ENCODE results near the gene ZSCAN2. TPM values are rescaled to one million over a fixed set of nuclear protein-coding genes. Genes with fewer than 3 reads are reported as not detected.

The ZSCAN2 gene
- total and polyA plus RNA-seq, 2 donors from 2014 or later: 10.3 to 11.4 TPM

- intact Hi-C loops (cut with DNase I): no loop called here
- no peak overlapping the region for H3K27ac ChIP-seq (ENCODE audit: low read depth in 2 of 2, low read length in 2 of 2)
- H3K4me3 ChIP-seq (ENCODE audit: low read length in 3 of 3): no peak overlapping the region
- H3K36me3 ChIP-seq (ENCODE audit: control insufficient read depth in 2 of 3, insufficient read depth in 3 of 3, low read length in 3 of 3): no peaks in the 10 kb centered on the region
- peaks cover 0 to 10% (median 2%) of the 10 kb centered on the region in 3 donors for H3K4me1 ChIP-seq (ENCODE audit: control insufficient read depth in 2 of 3, insufficient read depth in 2 of 3, low read depth in 1 of 3, low read length in 3 of 3)
- peak in 3 of 5 donors; percentile 33 to 52 (median 51) for DNase-seq
- H3K9me3 ChIP-seq (ENCODE audit: control insufficient read depth in 2 of 3, insufficient read depth in 1 of 3, low read length in 3 of 3): no peaks in the 10 kb centered on the region
- H3K9ac ChIP-seq (ENCODE audit: low read length in 3 of 3): no peak overlapping the region
- TF ChIP-seq, protein P1, sequence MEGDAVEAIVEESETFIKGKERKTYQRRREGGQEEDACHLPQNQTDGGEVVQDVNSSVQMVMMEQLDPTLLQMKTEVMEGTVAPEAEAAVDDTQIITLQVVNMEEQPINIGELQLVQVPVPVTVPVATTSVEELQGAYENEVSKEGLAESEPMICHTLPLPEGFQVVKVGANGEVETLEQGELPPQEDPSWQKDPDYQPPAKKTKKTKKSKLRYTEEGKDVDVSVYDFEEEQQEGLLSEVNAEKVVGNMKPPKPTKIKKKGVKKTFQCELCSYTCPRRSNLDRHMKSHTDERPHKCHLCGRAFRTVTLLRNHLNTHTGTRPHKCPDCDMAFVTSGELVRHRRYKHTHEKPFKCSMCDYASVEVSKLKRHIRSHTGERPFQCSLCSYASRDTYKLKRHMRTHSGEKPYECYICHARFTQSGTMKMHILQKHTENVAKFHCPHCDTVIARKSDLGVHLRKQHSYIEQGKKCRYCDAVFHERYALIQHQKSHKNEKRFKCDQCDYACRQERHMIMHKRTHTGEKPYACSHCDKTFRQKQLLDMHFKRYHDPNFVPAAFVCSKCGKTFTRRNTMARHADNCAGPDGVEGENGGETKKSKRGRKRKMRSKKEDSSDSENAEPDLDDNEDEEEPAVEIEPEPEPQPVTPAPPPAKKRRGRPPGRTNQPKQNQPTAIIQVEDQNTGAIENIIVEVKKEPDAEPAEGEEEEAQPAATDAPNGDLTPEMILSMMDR (IDR thresholded peaks at IDR 0.05; ENCODE audit: borderline replicate concordance, extremely low read depth, insufficient read depth): no peak
- H3K27me3 ChIP-seq (ENCODE audit: control insufficient read depth, insufficient read depth, low read length): no peaks in the 10 kb centered on the region
- no peak for FAIRE-seq
These were observed 59.3 kb downstream of the ZSCAN2 start for GRCh38 chr15:84659904-84660781.

- intact Hi-C loops (cut with DNase I): no loop called here
- H3K9ac ChIP-seq (ENCODE audit: low read length in 3 of 3): no peak overlapping the region
- H3K4me3 ChIP-seq (ENCODE audit: low read length in 3 of 3): no peak overlapping the region
- TF ChIP-seq, protein P1 (IDR thresholded peaks at IDR 0.05; ENCODE audit: borderline replicate concordance, extremely low read depth, insufficient read depth): no peak
- H3K27ac ChIP-seq (ENCODE audit: low read depth in 2 of 2, low read length in 2 of 2): no peak overlapping the region
- H3K9me3 ChIP-seq (ENCODE audit: control insufficient read depth in 2 of 3, insufficient read depth in 1 of 3, low read length in 3 of 3): no peaks in the 10 kb centered on the region
- peaks cover 0 to 7% (median 0%) of the 10 kb centered on the region in 3 donors for H3K4me1 ChIP-seq (ENCODE audit: control insufficient read depth in 2 of 3, insufficient read depth in 2 of 3, low read depth in 1 of 3, low read length in 3 of 3)
- FAIRE-seq (no peak), DNase-seq (no peak)
- H3K27me3 ChIP-seq (ENCODE audit: control insufficient read depth, insufficient read depth, low read length): no peaks in the 10 kb centered on the region
- peaks cover 0 to 8% (median 3%) of the 10 kb centered on the region in 3 donors for H3K36me3 ChIP-seq (ENCODE audit: control insufficient read depth in 2 of 3, insufficient read depth in 3 of 3, low read length in 3 of 3)
These were observed 60.2 kb downstream of the ZSCAN2 start for GRCh38 chr15:84661001-84661400.

DNA sequence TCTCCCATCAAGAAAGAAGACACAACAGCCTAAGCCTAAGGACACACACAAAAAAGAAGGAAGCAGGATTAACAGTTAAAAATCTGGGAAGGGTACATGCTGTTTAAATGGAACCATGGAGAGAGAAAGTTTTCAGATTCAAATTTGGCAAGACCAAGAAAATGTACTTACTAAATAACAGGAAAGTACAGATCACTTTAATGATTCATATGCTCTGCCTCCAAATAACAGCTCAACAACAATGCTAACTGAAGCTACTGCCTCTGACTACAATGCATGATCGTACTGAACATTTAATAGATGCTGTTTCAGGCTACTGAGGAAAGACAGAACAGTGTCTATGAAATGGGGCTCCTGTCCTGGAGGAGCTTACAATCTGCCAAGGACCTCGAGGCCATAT lies 65.6 kb downstream of the ZSCAN2 start:
- TF ChIP-seq, protein P1 (IDR thresholded peaks at IDR 0.05; ENCODE audit: borderline replicate concordance, extremely low read depth, insufficient read depth): no peak
- no peak for DNase-seq
- H3K27me3 ChIP-seq (ENCODE audit: control insufficient read depth, insufficient read depth, low read length): no peaks in the 10 kb centered on the region
- H3K9ac ChIP-seq (ENCODE audit: low read length in 3 of 3): no peak overlapping the region
- H3K4me1 ChIP-seq (ENCODE audit: control insufficient read depth in 2 of 3, insufficient read depth in 2 of 3, low read depth in 1 of 3, low read length in 3 of 3): no peaks in the 10 kb centered on the region
- intact Hi-C loops (cut with DNase I): no loop called here
- no peaks in the 10 kb centered on the region for H3K9me3 ChIP-seq (ENCODE audit: control insufficient read depth in 2 of 3, insufficient read depth in 1 of 3, low read length in 3 of 3)
- H3K4me3 ChIP-seq (ENCODE audit: low read length in 3 of 3): no peak overlapping the region
- H3K36me3 ChIP-seq (ENCODE audit: control insufficient read depth in 2 of 3, insufficient read depth in 3 of 3, low read length in 3 of 3): peaks cover 2 to 35% (median 11%) of the 10 kb centered on the region in 3 donors
- FAIRE-seq: no peak
- H3K27ac ChIP-seq (ENCODE audit: low read depth in 2 of 2, low read length in 2 of 2): no peak overlapping the region

All from kidney (tissue), 14 donors.